GM18867 (cell line): ENCODE measurements around the gene NELFB.

Experiments
- ATAC-seq: cut with Tn5 transposase; IDR thresholded peaks from one replicate; pipeline ENCODE4 v1.9.1; 2021; ENCODE audit warnings: mild to moderate bottlenecking, moderate library complexity; ENCODE audit not compliant: unreplicated experiment

The NELFB gene

DNA sequence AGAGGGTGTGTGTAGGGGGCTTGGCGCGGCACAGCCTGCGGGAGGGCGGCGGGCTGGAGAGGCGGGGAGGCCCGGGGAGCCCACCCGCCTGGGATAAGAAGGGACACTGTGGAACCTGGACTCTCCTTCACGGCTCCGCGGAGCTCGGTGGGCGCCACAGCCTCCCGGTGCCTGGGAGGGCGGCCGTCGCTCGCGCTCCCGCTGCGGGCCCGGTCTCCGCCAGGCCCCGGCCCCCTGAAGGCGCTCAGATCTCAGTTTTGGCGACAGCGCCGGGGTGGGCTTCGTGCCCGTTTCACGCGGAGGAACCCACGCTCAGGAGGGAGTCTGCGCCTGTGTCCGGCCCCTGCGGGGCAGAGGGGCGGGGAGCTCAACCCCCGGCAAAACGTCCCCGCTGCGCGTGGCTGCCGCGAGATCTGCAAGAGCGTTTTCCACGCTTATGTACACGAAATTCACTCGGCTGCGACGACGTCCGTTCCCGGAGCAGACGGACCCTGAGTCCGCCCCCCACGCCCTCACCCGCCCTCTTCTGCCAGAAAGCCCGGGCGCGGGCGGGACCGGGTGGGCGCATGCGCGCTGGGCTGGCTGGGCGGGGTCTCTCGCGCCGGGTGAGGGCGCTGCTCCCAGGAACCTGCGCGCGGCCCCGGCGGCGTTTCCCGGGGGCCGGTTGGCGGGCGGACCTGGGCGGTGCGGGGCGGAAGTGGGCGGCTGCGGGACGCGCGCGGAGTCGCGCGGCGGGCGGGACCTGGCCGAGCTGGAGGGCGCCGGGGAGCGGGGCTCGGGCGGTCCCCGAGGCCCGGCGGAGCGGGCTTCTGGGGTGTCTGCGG, at the start of gene NELFB:
Gene NELFB, plus strand, starts transcription at position 704 of the 824 bp plus-strand sequence.
- ATAC-seq: peak; percentile 76

DNA sequence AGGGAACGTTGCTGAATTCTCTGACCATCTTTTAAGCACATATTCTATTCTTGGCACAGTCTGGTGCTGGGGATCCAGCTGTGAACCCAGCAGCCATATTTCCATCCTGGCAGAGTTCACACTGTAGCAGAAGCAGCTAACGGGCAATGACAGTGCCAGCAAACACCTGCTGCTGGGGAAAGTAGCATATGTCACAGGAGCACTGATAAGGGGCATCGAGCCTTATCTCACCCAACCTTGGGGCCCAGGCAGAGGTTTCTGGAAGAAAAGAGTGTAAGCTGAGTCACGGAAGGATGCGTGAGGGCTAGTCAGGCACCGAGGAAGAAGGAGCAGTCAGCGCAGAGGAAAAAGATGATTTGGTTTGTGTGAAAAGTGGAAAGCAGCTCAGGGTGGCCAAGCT, 48.5 kb upstream of the NELFB start:
- no peak for ATAC-seq

DNA sequence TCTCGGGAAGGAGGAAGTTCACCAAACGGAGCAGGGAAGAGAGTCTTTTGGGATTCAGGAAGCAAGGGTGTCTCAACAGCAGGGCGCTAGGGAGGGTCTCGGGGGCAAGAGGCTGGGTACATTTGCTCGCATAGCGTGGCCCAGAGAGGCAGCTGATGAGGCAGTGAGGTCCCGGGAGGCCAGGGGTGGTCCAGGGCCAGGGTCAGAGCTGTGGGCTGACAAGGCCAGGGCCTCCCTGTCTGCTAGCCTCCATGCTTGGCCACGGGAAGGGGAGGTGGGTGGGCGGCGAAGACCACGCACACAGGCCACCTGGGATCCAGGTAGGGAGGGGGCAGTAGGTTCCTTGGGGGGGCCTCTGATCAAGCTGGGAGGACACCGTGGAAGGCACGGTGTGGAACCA, 43.6 kb upstream of the NELFB start:
- ATAC-seq: no peak

DNA sequence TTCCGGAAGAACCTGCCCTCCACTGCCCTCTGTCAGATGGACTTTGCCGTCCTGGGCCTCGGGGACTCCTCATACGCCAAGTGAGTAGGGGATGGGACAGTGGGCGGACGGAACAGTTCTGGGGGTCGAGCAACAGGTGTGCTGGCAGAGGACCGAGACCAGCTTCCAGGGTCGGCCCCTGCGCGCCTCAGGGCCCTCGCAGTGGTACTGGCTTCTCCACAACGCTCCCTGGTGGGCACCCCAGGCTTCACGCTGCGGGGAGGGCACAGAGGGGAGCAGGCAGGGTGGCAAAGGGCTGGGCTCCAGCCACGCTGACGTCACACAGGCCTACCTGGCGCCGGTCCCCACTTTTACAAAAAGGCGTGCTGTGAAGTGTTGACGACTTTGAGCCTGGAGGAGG, 42.6 kb upstream of the NELFB start:
- ATAC-seq: no peak

DNA sequence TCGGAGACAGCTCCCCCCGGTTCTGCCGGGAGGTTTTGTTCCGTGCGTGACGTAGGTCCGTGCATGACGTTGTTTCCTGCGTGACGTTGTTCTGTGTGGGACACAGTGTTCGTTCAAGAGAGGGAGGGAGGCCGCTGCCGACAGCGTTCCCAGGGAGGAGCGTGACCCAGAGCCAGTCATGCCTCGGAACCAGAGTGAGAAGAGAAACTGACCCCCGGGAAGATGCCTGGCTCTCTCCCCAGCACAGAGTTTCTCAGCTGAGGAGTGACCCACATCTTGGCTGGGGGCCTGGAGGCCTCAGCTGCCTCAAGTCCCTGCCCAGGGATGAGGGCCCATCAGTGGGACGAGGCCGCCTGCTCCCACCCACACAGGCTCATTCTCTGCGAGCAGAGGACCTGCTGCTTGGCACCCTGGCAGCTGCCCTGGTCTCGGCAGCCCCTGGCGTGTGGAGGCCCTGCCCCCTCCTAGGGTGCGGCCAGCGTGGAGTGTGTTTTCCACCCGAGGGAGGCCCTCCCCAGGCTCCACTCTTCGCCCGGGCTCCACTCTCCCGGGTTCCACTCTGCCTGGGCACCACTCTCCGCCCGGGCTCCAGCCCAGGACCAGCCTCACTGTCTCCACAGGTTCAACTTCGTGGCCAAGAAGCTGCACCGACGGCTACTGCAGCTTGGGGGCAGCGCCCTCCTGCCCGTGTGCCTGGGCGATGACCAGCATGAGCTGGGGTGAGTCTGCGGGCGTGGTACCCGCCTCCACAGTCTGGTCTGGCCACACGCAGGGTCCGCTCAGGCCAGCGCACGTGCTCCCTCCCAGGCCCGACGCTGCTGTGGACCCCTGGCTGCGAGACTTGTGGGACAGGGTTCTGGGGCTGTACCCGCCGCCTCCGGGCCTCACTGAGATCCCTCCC, 41.7 kb upstream of the NELFB start:
- ATAC-seq: no peak

DNA sequence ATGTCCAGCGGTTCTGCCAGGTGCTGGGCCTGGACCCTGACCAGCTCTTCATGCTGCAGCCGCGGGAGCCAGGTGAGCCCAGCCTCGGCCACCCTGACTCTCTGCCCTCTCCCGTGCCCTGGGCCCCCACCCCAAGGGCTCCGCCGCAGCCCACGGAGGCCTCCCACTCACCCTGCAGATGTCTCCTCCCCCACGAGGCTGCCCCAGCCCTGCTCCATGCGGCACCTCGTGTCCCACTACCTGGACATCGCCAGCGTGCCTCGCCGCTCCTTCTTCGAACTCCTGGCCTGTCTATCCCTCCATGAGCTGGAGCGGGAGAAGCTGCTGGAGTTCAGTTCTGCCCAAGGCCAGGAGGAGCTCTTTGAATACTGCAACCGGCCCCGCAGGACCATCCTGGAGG, 40.5 kb upstream of the NELFB start:
- ATAC-seq: no peak

DNA sequence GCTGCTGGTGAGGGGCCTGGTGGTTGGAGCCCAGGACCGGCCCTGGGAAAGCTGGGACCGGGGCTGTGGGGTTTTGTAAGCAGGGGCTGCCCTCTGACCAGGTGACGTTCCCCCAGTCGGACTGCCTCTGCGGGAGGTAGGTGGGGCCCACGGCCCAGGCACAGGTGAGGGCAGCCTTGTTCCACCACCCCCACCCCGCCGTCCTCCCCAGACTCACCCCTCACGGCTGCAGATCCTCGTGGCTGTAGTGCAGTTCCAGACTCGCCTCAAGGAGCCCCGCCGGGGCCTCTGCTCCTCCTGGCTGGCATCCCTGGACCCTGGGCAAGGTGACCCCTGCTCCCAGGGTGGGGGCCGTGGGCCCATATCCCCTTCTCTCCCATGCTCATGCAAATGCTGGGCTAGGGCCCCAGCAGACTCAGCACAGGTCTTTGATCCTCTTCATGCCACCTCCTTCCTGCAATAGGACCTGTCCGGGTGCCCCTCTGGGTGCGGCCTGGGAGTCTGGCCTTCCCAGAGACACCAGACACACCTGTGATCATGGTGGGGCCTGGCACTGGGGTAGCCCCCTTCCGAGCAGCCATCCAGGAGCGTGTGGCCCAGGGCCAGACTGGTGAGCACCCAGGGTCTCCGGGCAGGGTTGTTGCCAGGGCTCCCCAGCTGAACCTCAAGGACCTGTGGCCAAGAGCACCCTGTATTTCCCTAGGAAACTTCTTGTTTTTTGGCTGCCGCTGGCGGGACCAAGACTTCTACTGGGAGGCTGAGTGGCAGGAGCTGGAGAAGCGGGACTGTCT, 39.7 kb upstream of the NELFB start:
- no peak for ATAC-seq

DNA sequence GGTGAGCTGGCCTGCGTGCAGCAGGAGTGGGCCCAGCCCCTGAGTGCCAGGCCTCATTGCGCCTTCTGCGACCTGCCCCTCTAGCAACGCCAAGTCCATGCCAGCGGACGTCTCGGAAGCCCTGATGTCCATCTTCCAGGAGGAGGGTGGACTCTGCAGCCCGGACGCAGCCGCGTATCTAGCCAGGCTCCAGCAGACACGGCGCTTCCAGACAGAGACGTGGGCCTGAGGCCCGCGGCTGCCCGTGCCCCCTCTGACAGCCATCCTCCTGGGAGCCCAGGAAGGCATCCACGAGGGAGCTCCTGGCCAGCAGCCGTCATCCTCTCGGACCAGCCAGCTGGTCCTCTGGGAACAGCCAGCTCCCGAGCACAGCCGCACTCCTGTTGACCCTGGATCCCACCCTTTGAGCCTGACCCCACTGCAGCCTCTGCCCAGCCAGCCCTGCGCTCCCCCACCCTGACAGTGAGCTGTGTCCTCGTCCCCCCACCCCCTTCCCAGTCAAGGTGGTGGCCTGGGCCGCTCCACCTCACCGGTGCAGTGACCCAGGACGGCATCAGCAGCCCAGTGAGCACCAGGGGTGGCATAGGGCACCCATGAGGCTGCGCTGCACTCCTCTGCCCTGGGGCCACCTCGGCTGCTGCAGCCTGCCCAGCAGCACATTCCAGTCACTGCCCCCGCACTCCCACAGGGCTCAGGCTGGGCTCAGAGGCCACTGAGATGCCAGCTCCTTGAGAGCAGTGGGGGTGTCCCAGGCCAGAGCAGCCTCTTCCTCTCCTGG, 38.8 kb upstream of the NELFB start:
- ATAC-seq: no peak

DNA sequence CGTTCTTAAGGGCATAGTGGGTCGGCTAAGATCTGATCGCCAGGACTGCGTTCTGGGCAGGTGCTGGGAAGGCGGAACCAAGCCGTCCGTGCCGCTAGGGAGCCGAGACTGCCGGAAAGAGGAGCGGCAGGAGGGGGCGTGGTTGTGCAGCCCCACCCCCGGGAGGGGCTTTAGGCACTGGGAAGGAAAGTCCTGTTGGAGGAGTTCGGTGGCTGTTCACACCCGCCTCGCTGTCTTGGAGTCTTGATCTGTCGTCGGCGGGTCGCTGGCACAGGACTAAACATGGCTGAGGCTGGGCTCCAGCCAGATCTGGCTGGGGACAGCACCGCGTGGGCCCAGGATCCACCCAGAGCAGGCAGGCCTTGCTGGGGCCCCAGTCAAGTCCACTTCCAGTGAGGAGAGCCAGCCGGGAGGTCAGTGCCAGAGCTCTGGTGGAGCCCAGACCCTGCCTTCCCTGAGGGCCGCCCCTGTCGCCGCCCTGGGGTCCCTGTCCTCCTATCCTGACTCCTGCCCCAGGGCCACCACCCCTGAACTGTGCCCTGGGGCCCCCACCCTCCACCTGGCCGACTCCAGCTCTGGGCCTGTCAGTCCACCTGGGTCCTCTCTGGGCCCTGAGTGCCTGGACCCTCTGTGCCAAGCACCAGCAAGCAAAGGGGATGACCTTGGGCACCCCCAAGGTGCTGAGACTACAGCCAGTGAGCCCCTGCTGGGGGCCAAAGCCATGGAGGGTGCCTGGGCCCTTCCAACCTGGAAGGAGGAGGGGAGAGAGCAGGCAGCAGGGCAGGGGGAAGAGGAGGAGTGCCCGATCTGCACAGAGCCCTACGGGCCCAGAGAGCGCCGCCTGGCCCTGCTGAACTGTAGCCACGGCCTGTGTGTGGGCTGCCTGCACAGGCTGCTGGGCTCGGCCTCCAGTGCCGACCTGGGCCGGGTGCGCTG, 37.6 kb upstream of the NELFB start:
- ATAC-seq: no peak

DNA sequence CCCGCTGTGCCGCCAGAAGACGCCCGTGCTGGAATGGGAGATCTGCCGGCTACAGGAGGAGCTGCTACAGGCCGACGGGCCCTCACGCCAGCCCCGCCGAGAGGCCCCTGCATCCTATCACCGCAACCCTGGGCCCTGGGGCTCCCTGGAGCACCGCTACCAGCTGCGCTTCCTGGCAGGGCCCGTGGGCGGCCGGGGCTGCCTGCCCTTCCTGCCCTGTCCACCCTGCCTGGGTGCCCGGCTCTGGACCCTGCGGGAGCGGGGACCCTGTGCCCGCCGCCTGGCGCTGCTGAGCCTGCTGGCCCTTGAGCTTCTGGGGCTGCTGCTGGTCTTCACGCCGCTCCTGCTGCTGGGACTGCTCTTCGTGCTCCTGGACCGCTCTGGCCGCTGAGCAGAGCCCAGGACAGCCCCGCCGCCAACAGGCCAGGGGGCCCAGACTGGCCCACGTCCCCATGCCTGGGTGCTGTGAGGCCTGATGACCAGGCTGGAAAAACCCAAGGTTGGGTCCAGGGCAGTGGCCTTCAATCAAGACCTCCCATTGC, 36.8 kb upstream of the NELFB start:
- no peak for ATAC-seq

DNA sequence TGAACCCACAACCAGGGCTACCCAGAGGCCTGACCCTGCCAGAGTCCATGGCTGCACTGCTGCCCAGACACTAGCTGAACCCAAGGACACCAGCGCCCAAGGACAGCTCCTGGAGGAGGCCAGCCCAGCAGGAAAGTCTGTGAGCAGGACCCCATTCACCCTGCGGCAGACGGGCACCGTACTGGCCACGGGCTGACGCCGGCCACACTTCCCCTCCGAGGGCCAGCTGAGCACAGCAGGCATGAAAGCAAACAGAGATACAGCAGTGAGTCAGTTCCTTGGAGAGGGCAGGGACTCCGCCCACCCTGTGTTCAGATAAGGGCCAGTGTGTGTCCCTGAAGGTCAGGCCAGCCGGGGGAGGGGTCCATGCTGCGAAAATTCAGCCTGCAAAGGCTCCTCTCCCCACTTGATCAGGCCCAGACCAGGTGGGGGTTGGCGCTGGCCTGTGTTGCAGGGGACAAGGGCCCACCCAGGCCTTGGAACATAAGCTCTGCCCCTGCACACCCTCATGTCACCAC, 36.3 kb upstream of the NELFB start:
- ATAC-seq: no peak

DNA sequence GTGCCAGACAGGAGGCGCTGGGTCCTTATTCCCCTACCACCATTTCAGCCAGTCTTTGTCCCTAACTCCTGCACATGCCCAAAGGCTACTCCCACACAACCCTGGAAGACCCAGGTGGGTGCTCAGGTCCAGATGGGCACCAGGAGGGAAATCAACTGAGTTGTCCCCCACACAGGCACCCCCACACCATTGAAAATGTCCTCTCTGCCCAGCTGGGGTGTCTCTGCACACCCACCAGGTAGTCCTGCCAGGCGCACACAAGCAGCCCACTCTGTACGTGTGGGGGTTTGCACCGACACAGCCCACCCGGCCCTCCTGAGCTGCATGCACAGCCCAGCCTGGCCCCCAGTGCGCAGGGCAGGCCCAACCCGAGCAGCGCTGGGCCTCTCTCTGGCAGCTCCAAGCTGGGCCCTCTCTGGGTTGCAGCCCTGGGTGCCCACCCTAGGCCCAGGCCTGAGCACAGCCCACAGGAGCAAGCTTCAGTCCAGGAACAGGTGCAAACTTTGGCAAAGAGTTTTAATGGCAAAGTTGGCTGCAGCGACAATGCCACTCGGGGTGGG, 35.3 kb upstream of the NELFB start:
- no peak for ATAC-seq

DNA sequence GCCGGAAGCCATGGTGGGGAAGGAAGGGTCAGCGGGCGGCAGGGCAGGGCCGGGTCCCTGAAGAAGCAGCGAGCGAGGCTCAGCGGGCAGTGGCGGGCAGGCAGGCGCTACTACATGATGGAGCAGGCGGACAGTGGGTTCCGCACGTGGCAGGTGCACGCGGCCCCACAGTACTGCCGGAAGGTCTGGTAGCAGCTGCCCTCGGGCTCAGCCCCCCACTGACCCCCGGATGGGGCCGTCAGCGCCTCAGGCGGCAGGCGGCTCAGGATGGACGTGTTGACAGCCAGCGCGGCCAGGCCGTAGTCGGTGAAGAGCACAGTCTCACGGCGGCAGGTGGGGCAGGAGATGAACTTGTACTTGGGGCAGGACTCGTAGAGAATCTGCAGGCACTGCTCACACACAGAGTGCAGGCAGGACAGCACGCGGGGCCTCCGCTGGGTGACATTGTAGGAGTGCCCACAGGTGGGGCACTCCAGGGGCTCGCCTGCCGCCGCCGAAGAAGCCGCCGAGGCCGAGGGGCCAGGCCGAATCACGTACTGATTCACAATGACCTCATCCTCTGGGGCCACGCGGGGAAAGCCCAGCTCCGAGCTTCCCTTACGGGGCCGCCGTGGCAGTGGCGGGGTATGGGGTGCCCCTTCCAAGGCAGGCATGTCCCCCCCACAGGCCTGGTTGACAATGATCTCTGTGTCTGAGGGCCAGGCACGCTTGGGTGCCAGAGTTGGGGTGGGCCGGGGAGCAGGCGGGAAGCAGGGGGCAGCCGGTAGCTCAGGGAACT, 34.6 kb upstream of the NELFB start:
- no peak for ATAC-seq

DNA sequence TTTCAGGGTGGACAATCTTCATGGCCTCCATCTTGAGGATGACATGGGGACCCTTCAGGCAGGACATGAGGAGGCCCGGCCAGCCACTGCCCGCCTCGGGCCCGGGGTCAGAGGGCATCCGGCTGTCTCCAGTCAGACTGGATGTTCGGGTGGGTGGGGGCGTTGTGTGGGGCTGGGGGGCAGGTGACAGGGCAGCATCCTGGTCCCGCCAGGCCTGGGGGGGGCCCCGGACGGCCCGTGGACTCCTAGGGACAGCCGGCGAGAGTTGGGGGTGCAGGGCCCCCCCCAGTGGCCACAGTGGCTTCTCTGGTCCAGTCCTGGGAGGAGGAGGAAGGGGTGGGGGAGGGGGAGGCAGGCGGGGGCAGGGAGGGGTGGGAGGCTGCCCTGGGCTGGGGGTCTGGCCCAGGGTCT, 34.0 kb upstream of the NELFB start:
- no peak for ATAC-seq

DNA sequence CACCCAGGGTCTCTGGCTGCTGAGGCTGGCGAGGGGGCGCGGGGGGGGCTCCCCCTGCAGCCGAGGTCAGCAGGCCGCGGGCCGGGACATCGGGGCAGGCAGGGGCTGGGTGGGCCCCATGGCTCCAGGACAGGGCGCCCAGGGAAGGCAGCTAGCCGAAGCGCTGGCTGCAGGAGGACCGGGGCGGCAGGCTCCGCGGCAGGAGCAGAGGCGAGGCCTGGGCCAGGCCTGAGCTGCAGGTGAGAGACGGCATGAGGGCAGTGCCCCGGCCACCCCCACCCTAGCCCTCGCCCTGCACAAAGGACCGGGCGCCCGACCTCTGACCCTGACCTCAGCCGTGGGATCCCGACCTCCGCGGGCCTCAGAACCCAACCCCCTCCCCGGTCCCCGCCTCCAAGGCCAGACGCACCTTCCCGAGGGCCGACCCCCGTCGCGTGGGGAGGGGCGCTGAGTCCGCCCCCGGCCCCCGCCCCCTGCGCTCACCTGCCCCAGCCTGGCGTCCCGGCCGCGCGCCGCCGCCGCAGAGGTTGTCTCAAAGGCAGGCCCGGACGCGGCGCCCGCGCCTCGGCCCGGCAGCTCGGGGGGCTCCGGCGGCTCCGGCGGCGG, 33.5 kb upstream of the NELFB start:
- ATAC-seq: no peak

DNA sequence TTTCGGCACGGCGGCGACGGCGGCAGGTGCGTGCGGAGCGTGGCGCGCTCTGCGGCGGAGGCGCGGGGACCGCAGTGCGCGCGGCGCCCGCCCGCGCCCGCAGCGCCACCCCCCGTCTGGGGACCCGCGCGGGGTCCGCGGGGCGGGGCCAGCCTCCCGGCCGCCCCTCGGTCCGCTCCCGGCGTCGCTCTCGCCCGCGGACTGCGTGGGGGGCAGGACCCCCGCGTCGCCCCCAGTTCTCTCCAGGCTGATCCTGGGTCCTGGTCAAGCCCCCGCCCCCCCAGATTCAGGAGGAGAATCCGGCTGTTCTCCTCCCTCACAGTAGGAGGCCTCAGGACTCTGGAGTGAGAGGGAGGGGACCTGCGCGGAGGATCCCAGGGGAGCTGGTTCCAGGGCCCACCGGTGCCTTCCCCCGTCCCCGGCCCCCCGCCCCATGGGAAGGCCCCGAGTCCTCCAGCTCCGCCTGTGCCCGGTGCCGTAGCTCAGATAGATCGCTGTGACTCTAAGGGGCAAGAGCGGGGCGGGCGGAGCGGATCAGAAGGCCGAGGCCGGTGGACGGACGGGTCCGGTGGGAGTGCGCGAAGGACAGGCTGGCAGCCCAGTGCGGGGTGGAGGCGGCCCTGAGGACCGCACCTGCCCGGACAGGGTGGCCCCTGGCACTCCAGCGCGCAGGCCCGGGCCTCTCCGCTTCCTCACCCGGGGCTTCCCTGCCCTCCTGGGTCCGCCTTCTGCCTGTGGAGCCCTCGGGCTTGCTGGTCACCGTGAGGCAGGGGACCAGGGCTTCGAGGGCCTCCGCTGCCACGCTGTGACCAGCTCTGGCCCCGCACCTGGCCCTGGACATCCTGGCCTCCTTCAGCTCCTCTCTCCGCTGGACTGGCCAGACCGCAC, 32.7 kb upstream of the NELFB start, which contains the start of gene RNF208:
Gene RNF208, minus strand, starts transcription at position 51 of the 888 bp plus-strand sequence. CDS start 1,028 bp downstream, outside the sequence.
- ATAC-seq: no peak
